Muscle layer of duodenum (tissue), 2 donors: Measurements from ENCODE around the gene PSMD14.
"Not testable (repeated sequence)": the region's sequence is repeated elsewhere in the genome, so short reads cannot be mapped to it uniquely, and the experiment has no call there.

ENCODE experiments used
- H3K27ac ChIP-seq: one replicate; pipeline ENCODE4 v1.7.0; 2013; ENCODE audit warnings: mild to moderate bottlenecking, low read length
- H3K27me3 ChIP-seq: one replicate; pipeline ENCODE4 v1.7.0; 2013; ENCODE audit warnings: low read depth, mild to moderate bottlenecking, control low read depth, low read length
- H3K36me3 ChIP-seq, 2 donors: one replicate each; pipeline ENCODE4 v1.7.0; 2013; ENCODE audit warnings: low read length in 2 of 2, control low read depth in 1 of 2, mild to moderate bottlenecking in 1 of 2; ENCODE audit not compliant: insufficient read depth in 2 of 2, control insufficient read depth in 1 of 2
- H3K4me1 ChIP-seq, 2 donors: one replicate each; pipeline ENCODE4 v1.7.0; 2013; ENCODE audit warnings: low read length in 2 of 2, mild to moderate bottlenecking in 2 of 2, control low read depth in 1 of 2, moderate library complexity in 1 of 2; ENCODE audit not compliant: insufficient read depth in 2 of 2, control insufficient read depth in 1 of 2
- H3K4me3 ChIP-seq, 2 donors: one replicate each; pipeline ENCODE4 v1.7.0; 2013; ENCODE audit warnings: low read length in 2 of 2, low read depth in 1 of 2, mild to moderate bottlenecking in 1 of 2
- H3K9me3 ChIP-seq, 2 donors: one replicate each; pipeline ENCODE4 v1.7.0; 2013; ENCODE audit warnings: low read length in 2 of 2, control low read depth in 1 of 2, mild to moderate bottlenecking in 1 of 2; ENCODE audit not compliant: control insufficient read depth in 1 of 2
- donor health status: healthy.

The PSMD14 gene

DNA sequence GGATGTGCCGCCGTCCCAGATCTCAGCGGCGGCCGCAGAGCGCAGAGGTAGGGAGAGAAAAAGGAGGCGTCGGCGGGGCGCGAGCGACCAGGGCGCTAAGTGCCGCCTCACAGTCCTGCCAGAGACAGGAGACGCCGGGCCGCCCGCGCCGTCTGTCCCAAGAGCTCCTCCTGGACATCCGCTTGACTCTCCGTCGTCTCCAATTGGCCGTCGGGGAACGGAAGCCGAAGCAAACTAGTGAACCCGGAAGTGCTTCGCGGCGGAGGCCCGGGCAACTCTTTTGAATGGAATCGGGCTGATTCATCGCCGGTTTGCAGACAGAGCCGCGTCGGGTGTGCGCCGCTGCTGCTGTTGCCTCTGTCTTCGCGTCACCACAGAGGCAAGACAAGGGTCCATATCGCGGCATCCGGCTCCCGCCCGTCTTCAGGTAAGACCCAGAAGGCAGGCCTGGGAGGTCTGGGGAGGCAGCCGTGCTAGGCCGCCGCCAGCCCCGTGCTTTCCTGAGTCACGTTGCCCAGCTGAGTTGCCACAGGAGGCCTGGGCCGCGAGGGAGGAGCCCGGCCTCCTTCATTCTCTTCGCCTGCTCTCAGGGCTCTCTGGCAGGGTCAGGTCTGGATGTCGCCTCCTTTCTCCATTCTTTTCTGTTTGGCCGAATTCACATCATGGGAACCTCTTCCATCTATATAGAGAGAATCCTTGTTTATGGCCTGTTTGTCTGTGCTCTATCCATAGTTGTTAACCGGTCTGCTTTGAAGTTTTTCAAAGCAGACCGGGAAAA is at the start of gene PSMD14:
Gene PSMD14 (plus strand): TSS at position 248 of the 778 bp plus-strand sequence. CDS start 10,401 bp downstream, outside the sequence.
- peaks cover 7 to 12% of the 10 kb centered on the region in 2 donors for H3K4me1 ChIP-seq
- H3K4me3 ChIP-seq: peak within 1 kb of the TSS; percentile 88 to 96
- H3K9me3 ChIP-seq: no peaks in the 10 kb centered on the region
- H3K27ac ChIP-seq: peak within 1 kb of the TSS; percentile 89
- peaks cover 0 to 9% of the 10 kb centered on the region in 2 donors for H3K36me3 ChIP-seq
- H3K27me3 ChIP-seq: no peaks in the 10 kb centered on the region

- H3K27me3 ChIP-seq: no peaks in the 10 kb centered on the region
- no peaks in the 10 kb centered on the region for H3K4me1 ChIP-seq
- H3K27ac ChIP-seq: no peak overlapping the region
- H3K36me3 ChIP-seq: no peaks in the 10 kb centered on the region
- no peak overlapping the region for H3K4me3 ChIP-seq
- no peaks in the 10 kb centered on the region for H3K9me3 ChIP-seq
Measured at GRCh38 chr2:161265874-161266273, 42.4 kb upstream of the PSMD14 start.

DNA sequence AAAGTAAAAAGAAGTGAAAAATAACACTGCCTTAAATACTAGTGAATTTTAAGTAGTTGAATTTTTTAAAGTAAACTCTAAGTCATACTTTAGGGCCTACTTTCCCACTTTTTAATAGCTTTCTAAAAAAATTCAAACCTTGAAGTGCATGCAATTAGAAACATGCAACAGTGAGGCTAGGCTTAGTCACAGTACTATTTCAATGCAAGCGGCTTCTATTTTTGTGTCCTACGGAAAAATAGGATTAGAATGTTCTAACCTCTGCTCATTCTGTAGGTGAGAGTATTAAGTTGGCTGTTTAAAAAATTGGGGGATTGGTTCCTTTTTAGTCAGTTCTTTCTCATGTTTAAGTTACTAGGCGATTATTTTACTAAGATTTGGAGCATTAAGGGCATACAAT is 39.1 kb upstream of the PSMD14 start:
- Histone ChIP-seq H3K36me3 (no peaks in the 10 kb centered on the region), H3K27ac (no peak overlapping the region), H3K4me3 (no peak overlapping the region), H3K4me1 (no peaks in the 10 kb centered on the region), H3K9me3 (no peaks in the 10 kb centered on the region), H3K27me3 (no peaks in the 10 kb centered on the region)

DNA sequence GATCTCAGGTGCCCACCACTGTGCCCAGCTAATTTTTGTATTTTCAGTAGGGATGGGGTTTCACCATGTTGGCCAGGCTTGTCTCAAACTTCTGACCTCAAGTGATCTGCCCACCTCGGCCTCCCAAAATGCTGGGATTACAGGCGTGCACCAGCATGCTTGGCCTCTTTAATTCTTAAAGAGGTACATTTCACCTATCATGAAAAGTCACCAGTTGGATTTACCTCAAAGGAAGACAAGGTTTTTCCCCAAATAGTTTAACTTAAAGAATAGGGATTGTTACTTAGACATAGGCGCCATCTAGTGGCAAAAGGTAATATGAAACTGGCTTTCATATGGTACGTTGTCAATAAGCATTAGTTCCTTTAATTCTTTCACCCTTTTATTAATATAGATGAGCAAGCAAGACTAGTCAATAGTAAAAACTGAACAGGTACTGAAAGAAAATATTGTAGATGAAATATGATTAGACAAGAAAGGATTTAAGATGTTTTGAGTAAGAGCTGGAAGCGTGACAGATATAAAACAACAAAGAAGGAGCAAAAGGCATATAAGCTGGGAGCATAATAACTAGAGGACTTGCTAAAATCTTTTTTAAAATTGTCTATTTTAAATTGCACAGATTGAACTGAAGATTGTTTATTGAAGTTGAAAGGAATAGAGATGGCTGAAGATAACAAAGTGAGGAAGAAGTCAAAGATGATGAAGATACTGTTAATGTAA is 35.0 kb upstream of the PSMD14 start:
- Histone ChIP-seq H3K4me1 (no peaks in the 10 kb centered on the region), H3K36me3 (no peaks in the 10 kb centered on the region), H3K4me3 (no peak overlapping the region), H3K9me3 (no peaks in the 10 kb centered on the region), H3K27ac (no peak overlapping the region), H3K27me3 (no peaks in the 10 kb centered on the region)

DNA sequence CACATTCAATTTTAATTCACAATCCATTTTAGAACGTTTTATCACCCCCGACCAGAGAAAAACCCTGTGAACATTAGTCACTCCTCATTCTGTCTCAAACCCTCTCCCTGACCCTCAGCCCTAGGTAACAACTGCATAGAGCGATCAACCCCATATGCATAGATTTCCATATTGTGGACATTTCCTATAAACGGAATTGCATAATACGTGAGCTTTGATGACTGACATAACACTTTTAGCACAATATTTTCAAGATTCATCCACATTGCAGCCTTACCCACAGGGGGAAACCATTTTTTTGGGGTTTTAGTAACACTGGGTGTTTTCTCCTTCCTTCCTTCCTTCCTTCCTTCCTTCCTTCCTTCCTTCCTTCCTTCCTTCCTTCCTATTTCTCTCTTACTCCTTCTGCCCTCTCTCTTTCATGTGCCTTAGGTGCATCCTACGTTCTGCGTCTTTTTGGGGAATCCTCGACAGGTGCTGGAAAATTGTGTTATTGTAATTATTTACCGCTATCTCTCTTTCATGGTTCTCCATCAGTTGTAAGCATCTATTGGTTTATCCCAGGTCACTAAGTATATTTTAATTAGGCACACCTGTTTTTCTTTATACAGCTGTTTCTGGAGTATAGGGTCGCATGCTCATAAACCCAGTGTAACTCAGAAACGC is 29.5 kb upstream of the PSMD14 start:
- H3K4me3 ChIP-seq, H3K36me3 ChIP-seq, H3K9me3 ChIP-seq, H3K4me1 ChIP-seq, H3K27me3 ChIP-seq, H3K27ac ChIP-seq: not testable (repeated sequence)

- H3K36me3 ChIP-seq, H3K9me3 ChIP-seq, H3K4me1 ChIP-seq, H3K4me3 ChIP-seq, H3K27me3 ChIP-seq, H3K27ac ChIP-seq: not testable (repeated sequence)
Measured at GRCh38 chr2:161279230-161279815, 28.9 kb upstream of the PSMD14 start.

DNA sequence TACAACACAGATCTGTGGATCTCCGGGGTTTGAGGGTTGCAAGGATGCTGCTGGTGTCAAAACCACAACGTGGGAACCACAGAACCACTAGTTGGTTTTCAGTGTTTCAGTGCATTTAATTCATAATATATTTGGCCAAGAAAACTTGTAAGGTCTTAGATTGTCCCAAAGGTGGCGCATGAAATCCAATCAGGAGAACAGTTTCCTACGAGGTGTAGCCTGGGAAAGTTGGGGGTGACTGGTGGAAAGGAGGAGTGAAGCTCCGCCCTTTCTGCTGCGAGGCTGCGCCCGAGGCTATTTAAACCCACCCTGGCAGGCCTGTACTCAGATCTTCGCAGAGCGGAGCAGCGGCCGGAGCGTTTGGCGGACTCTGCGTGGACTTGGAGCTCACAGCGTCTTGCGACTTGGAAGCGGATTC is 27.3 kb upstream of the PSMD14 start:
- not testable (repeated sequence) for H3K27me3 ChIP-seq, H3K27ac ChIP-seq, H3K9me3 ChIP-seq, H3K4me3 ChIP-seq, H3K4me1 ChIP-seq, H3K36me3 ChIP-seq

DNA sequence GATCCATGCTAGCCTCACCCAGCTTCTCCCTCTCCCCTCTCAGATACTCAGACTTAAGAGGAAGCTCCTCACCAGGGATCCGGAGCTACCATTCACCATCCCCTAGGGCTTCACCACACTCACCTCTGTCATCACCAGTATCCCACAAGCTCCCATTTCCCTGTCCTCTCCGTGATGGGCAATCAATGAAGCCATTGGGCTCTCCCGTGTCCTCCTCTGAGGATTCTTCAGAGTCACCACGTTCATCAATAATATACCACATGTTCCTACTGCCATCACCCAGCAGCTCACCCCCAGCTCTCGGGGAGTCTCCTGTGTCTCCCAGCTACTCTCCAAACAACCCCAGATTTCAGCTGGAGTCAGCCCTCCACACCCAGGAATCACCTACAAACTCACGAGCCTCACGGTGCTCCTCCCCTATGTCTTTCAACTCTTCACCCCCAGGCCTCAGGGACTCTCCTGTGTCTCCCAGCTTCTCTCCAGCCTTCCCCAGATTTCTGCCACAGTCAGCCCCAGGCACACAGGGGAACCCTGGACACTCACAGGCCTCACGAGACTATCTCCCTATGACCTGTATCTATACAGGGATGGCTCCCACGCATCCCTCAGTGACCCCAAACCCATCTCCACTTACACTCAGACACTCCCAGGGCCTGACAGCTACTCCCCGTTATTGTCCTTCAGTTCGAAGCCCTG is 26.5 kb upstream of the PSMD14 start:
- H3K27ac ChIP-seq, H3K36me3 ChIP-seq, H3K9me3 ChIP-seq, H3K4me3 ChIP-seq, H3K27me3 ChIP-seq, H3K4me1 ChIP-seq: not testable (repeated sequence)

- H3K27me3 ChIP-seq, H3K4me3 ChIP-seq, H3K27ac ChIP-seq, H3K36me3 ChIP-seq, H3K4me1 ChIP-seq, H3K9me3 ChIP-seq: not testable (repeated sequence)
Measured at GRCh38 chr2:161282311-161282644, 25.9 kb upstream of the PSMD14 start.

- no peaks in the 10 kb centered on the region for H3K9me3 ChIP-seq
- H3K4me1 ChIP-seq: no peaks in the 10 kb centered on the region
- no peak overlapping the region for H3K4me3 ChIP-seq
- H3K36me3 ChIP-seq: no peaks in the 10 kb centered on the region
- no peaks in the 10 kb centered on the region for H3K27me3 ChIP-seq
- no peak overlapping the region for H3K27ac ChIP-seq
Measured at GRCh38 chr2:161283926-161284325, 24.3 kb upstream of the PSMD14 start.

- Histone ChIP-seq H3K27me3 (no peaks in the 10 kb centered on the region), H3K4me1 (no peaks in the 10 kb centered on the region), H3K36me3 (peaks cover 0 to 3% of the 10 kb centered on the region in 2 donors), H3K4me3 (no peak overlapping the region), H3K9me3 (no peaks in the 10 kb centered on the region), H3K27ac (no peak overlapping the region)
Measured at GRCh38 chr2:161303535-161304050, 4.6 kb upstream of the PSMD14 start.
